CD8-positive, alpha-beta memory T cell (primary cell): Measurements from ENCODE around the gene PPP2R3A. TPM values are rescaled to one million over a fixed set of nuclear protein-coding genes. Genes with fewer than 3 reads are reported as not detected.

ENCODE experiments used
- CTCF ChIA-PET: fragments of 350-600 bp; sonication (Branson Sonifier 250); formaldehyde crosslinking; loops from one replicate; lab custom pipeline; 2021; ENCODE audit warnings: antibody characterized with exemption; lab: Charles Lee
- POLR2A ChIA-PET: fragments of 350-600 bp; sonication (Branson Sonifier 250); formaldehyde crosslinking; loops from one replicate; lab custom pipeline; 2021; ENCODE audit warnings: antibody characterized with exemption; lab: Charles Lee
- DNase-seq, 5 donors: peaks; one replicate each; pipeline versions ENCODE4 v3.0.0 to v3.0.0-alpha.2; 2020 to 2022; ENCODE audit warnings: mixed read lengths in 1 of 5
- H3K27ac ChIP-seq: one replicate; pipeline ENCODE4 v1.7.0; 2013; ENCODE audit warnings: low read depth, mild to moderate bottlenecking, low read length, moderate library complexity
- H3K27me3 ChIP-seq: 2 replicates; pipeline ENCODE4 v1.7.0; 2013; ENCODE audit warnings: low read length, mild to moderate bottlenecking; ENCODE audit not compliant: insufficient read depth, poor library complexity, severe bottlenecking
- H3K36me3 ChIP-seq: 2 replicates; pipeline ENCODE4 v1.7.0; 2013; ENCODE audit warnings: mild to moderate bottlenecking, low read length, moderate library complexity; ENCODE audit not compliant: insufficient read depth
- H3K4me1 ChIP-seq: 2 replicates; pipeline ENCODE4 v1.7.0; 2013; ENCODE audit warnings: mild to moderate bottlenecking, low read length, moderate library complexity; ENCODE audit not compliant: insufficient read depth
- H3K4me3 ChIP-seq: 2 replicates; pipeline ENCODE4 v1.7.0; 2013; ENCODE audit warnings: mild to moderate bottlenecking, low read length
- H3K9me3 ChIP-seq: 2 replicates; pipeline ENCODE4 v1.7.0; 2013; ENCODE audit warnings: mild to moderate bottlenecking, low read length
- H3K27ac Mint-ChIP-seq, 8 donors: one replicate each; pipeline ENCODE4 v1.8.0; 2020 to 2021; ENCODE audit warnings: mixed read lengths in 8 of 8, mild to moderate bottlenecking in 6 of 8, inconsistent platforms in 3 of 8, moderate library complexity in 3 of 8
- H3K27me3 Mint-ChIP-seq, 2 donors: one replicate each; pipeline ENCODE4 v1.8.0; 2020 to 2021; ENCODE audit warnings: mixed read lengths in 2 of 2, mild to moderate bottlenecking in 1 of 2, moderate library complexity in 1 of 2
- H3K36me3 Mint-ChIP-seq, 3 donors: one replicate each; pipeline ENCODE4 v1.8.0; 2020 to 2021; ENCODE audit warnings: mixed read lengths in 3 of 3, inconsistent platforms in 1 of 3, mild to moderate bottlenecking in 1 of 3
- H3K4me1 Mint-ChIP-seq, 3 donors: one replicate each; pipeline ENCODE4 v1.8.0; 2020 to 2021; ENCODE audit warnings: mixed read lengths in 3 of 3, inconsistent platforms in 1 of 3, mild to moderate bottlenecking in 1 of 3
- H3K4me3 Mint-ChIP-seq, 7 donors: one replicate each; pipeline ENCODE4 v1.8.0; 2020 to 2021; ENCODE audit warnings: mixed read lengths in 7 of 7, mild to moderate bottlenecking in 6 of 7, moderate library complexity in 4 of 7, inconsistent platforms in 2 of 7
- H3K9me3 Mint-ChIP-seq, 5 donors: one replicate each; pipeline ENCODE4 v1.8.0; 2020 to 2022; ENCODE audit warnings: mixed read lengths in 5 of 5, mild to moderate bottlenecking in 3 of 5, moderate library complexity in 2 of 5, inconsistent platforms in 1 of 5
- polyA plus RNA-seq: library from polyadenylated mRNA; unstranded; fragments of 300-500 nt; fragmentation: Illumina TruSeq; gene quantifications from one replicate; pipeline ENCODE4 v1.2.3, GENCODE V29; 2021
- total RNA-seq, 2 experiments: library from RNA; stranded (reverse); gene quantifications; one replicate each; pipeline ENCODE4 v1.2.3, GENCODE V29; 2021

The PPP2R3A gene
- total and polyA plus RNA-seq, 3 experiments from 2014 or later, result 0.04 to 0.22 (median 0.18) TPM

DNA sequence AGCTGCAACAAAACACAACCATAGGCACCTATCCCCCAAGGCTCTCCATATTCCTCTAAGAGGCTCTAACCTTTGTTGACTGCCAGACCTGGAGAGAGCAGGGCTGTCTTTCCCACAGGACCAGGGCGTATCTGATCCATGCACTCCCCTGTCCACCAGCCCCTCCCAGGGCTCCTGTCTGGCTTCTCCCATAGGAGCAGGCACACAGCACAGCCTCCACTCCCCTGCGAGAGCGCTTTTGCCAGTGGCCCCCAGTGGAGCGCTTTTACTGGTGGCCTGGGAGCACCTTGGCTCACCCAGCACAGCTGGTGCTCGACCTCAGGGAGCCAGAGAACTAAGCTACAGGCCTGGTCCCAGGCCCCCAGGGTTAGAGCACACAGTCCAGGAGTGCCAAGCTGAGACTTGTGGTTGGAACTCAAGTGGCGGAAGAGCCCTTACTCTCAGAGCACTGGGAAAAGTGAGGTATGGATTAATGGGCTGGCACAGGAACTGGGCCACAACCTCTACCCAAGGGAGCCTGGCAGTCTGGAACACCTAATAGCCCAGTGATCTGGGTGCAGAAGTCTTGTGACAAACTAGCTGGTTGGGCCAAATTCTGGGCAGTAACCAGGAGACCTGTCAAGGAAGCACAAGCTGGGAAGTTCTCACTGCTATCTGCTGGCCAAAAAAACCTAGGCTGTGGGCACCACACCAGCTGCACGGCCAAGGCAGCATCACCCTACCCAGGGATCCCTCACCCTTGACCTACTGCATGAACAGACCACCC lies 79.6 kb downstream of the PPP2R3A start:
- Histone ChIP-seq H3K36me3 (no peaks in the 10 kb centered on the region), H3K4me1 (no peaks in the 10 kb centered on the region), H3K9me3 (no peaks in the 10 kb centered on the region), H3K4me3 (no peak overlapping the region), H3K27ac (no peak overlapping the region), H3K27me3 (no peaks in the 10 kb centered on the region)
- peaks cover 6 to 26% of the 10 kb centered on the region in 2 donors for H3K27me3 Mint-ChIP-seq
- H3K4me3 Mint-ChIP-seq, result no peak overlapping the region
- ChIA-PET POLR2A (no interaction called here), CTCF (no interaction called here)
- no peak for DNase-seq
- no peak overlapping the region for H3K27ac Mint-ChIP-seq
- peaks cover 0 to 4% (median 0%) of the 10 kb centered on the region in 3 donors for H3K36me3 Mint-ChIP-seq
- H3K9me3 Mint-ChIP-seq, result no peaks in the 10 kb centered on the region
- H3K4me1 Mint-ChIP-seq, result peaks cover 0 to 6% (median 3%) of the 10 kb centered on the region in 3 donors

DNA sequence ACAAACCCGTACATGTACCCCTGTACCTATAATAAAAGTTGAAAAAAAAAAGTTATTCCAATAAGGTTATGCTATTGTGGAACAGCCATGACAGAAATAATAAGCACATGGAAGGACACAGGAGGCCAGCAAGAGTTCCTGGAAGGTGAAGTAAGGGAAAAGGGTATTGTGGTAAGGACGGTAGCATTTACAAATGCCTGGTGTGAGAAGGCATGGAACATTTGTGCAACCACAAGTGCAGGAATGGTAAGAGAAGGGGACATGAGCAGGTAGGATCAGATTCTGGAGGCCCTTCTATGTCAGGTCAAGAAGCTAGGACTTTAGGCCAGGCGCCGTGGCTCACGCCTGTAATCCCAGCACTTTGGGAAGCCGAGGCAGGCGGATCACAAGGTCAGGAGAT lies 82.5 kb downstream of the PPP2R3A start:
- Histone ChIP-seq H3K36me3 (no peaks in the 10 kb centered on the region), H3K4me3 (no peak overlapping the region), H3K27me3 (no peaks in the 10 kb centered on the region), H3K27ac (no peak overlapping the region), H3K9me3 (no peaks in the 10 kb centered on the region), H3K4me1 (no peaks in the 10 kb centered on the region)
- H3K36me3 Mint-ChIP-seq, result peaks cover 0 to 4% (median 0%) of the 10 kb centered on the region in 3 donors
- ChIA-PET POLR2A (no interaction called here), CTCF (no interaction called here)
- no peaks in the 10 kb centered on the region for H3K9me3 Mint-ChIP-seq
- no peak overlapping the region for H3K27ac Mint-ChIP-seq
- DNase-seq, result no peak
- H3K4me3 Mint-ChIP-seq, result no peak overlapping the region
- H3K4me1 Mint-ChIP-seq, result peaks cover 4 to 9% (median 6%) of the 10 kb centered on the region in 3 donors
- peaks cover 10 to 32% of the 10 kb centered on the region in 2 donors for H3K27me3 Mint-ChIP-seq

DNA sequence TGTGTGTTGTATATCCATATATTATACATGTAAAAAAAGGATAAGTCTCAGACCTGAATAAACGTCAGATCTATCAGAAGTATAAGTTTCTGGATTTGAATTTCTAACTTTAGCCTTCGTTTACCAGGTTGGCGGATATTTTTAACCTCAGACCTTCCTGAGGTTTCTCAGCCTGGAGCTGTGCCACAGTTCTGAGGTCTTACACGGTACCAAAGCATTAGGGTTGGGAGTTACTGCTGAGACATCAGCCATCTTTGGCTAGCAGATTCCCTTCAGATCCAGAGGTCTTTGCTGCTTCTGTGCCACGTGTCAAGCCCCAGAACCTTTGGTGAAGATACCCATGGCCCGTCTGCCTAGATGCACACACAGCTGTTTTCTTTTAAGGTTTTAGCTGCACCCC lies 84.7 kb downstream of the PPP2R3A start:
- peaks cover 4 to 9% (median 6%) of the 10 kb centered on the region in 3 donors for H3K4me1 Mint-ChIP-seq
- POLR2A ChIA-PET, result no interaction called here
- no peaks in the 10 kb centered on the region for H3K9me3 Mint-ChIP-seq

DNA sequence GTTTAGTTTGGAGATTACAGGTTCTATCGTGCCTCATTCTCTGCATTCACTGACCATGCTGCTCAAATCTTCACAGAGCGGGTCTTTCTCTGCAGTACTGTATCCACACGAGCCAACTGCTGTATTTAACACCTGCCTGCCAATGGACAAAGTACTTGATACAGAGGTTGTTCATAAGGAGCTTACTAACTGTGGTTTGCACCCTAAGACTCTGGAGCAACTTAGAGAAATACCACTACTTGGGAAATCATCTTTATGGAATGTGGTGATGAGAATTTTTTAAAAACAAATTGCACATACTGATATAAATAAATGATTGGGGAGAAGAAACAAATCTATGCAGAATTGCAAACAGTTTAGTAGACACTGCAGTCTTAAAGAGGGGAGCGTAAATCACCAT lies 90.0 kb downstream of the PPP2R3A start:
- no peak overlapping the region for H3K27ac ChIP-seq
- DNase-seq, result no peak
- POLR2A ChIA-PET, result no interaction called here
- no peaks in the 10 kb centered on the region for H3K36me3 ChIP-seq
- Mint-ChIP-seq H3K4me3 (no peak overlapping the region), H3K27me3 (peaks cover 14 to 64% of the 10 kb centered on the region in 2 donors), H3K9me3 (peaks cover 0 to 8% (median 4%) of the 10 kb centered on the region in 5 donors), H3K36me3 (peaks cover 0 to 12% (median 3%) of the 10 kb centered on the region in 3 donors), H3K27ac (no peak overlapping the region), H3K4me1 (peaks cover 0 to 3% (median 3%) of the 10 kb centered on the region in 3 donors)
- no peaks in the 10 kb centered on the region for H3K4me1 ChIP-seq
- no peaks in the 10 kb centered on the region for H3K9me3 ChIP-seq
- H3K27me3 ChIP-seq, result peaks cover 5% of the 10 kb centered on the region
- no peak overlapping the region for H3K4me3 ChIP-seq
- CTCF ChIA-PET, result no interaction called here

More for the DNA sequence above, 84.7 kb downstream of the PPP2R3A start:
- Mint-ChIP-seq H3K27ac (no peak overlapping the region), H3K4me3 (no peak overlapping the region), H3K27me3 (peaks cover 15 to 29% of the 10 kb centered on the region in 2 donors), H3K36me3 (no peaks in the 10 kb centered on the region)
- H3K36me3 ChIP-seq, result no peaks in the 10 kb centered on the region
- H3K9me3 ChIP-seq, result no peaks in the 10 kb centered on the region
- CTCF ChIA-PET, result no interaction called here
- no peak overlapping the region for H3K27ac ChIP-seq
- DNase-seq, result no peak
- H3K4me1 ChIP-seq, result no peaks in the 10 kb centered on the region
- no peaks in the 10 kb centered on the region for H3K27me3 ChIP-seq
- H3K4me3 ChIP-seq, result no peak overlapping the region

DNA sequence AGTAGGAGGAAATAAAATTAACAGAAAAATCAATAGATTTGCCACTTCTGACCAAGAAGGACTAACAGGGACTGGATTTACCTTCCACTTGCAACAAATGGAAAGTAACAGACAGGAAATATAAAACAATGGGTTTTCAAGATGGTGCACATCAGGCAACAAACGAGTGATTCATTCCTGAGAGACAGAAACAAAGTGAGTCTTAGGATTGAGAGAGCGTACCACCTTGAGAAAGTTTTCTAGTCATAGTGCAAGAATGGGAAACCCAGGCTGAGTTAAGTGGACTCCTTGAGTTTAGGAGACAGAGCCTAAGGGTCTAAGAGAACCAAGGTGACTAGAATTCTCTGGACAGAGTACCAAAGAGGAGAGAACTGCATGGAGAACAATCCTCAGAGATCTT lies 101.7 kb downstream of the PPP2R3A start:
- POLR2A ChIA-PET, result no interaction called here
- no peaks in the 10 kb centered on the region for H3K36me3 Mint-ChIP-seq
- CTCF ChIA-PET, result no interaction called here

DNA sequence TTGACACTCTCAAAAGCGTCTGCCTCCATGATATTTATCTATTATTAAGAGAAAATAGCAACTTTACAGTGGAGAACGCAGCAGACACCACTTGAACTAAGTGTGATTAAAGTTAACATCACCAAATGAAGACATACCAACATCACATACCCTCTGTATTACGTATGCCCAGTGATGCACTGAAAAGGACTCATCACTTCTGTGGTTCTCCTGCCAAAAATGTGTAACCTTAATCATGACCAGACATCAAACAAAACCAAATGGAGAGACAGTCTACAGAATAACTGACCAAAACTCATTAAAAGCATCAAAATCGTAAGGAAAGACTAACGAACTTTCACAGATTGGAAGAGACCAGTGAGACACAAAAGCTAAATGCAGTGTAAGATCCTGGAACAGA lies 103.2 kb downstream of the PPP2R3A start:
- Histone ChIP-seq H3K36me3 (no peaks in the 10 kb centered on the region), H3K27ac (no peak overlapping the region), H3K27me3 (no peaks in the 10 kb centered on the region), H3K4me3 (no peak overlapping the region), H3K9me3 (no peaks in the 10 kb centered on the region), H3K4me1 (no peaks in the 10 kb centered on the region)
- POLR2A ChIA-PET, result interaction anchor here (0.6 kb wide), 1 partner anchor 920 kb away, joined by 3 read pairs; no protein-coding TSS in a partner anchor
- no peak for DNase-seq
- Mint-ChIP-seq H3K4me1 (peaks cover 3 to 5% (median 4%) of the 10 kb centered on the region in 3 donors), H3K36me3 (no peaks in the 10 kb centered on the region), H3K9me3 (no peaks in the 10 kb centered on the region), H3K27me3 (peaks cover 4 to 9% of the 10 kb centered on the region in 2 donors), H3K4me3 (no peak overlapping the region), H3K27ac (no peak overlapping the region)
- CTCF ChIA-PET, result interaction anchor here (0.9 kb wide), 1 partner anchor 684 kb away, joined by 5 read pairs; the partner anchor contains the start of gene STAG1

More for the DNA sequence above, 101.7 kb downstream of the PPP2R3A start:
- no peak for DNase-seq
- no peak overlapping the region for H3K4me3 Mint-ChIP-seq
- peaks cover 3 to 5% (median 4%) of the 10 kb centered on the region in 3 donors for H3K4me1 Mint-ChIP-seq
- H3K27ac ChIP-seq, result no peak overlapping the region
- no peaks in the 10 kb centered on the region for H3K9me3 ChIP-seq
- H3K27me3 Mint-ChIP-seq, result peaks cover 4 to 6% of the 10 kb centered on the region in 2 donors
- no peak overlapping the region for H3K4me3 ChIP-seq
- H3K36me3 ChIP-seq, result no peaks in the 10 kb centered on the region
- no peak overlapping the region for H3K27ac Mint-ChIP-seq
- H3K27me3 ChIP-seq, result no peaks in the 10 kb centered on the region
- peaks cover 0 to 6% (median under 1%) of the 10 kb centered on the region in 5 donors for H3K9me3 Mint-ChIP-seq
- no peaks in the 10 kb centered on the region for H3K4me1 ChIP-seq

DNA sequence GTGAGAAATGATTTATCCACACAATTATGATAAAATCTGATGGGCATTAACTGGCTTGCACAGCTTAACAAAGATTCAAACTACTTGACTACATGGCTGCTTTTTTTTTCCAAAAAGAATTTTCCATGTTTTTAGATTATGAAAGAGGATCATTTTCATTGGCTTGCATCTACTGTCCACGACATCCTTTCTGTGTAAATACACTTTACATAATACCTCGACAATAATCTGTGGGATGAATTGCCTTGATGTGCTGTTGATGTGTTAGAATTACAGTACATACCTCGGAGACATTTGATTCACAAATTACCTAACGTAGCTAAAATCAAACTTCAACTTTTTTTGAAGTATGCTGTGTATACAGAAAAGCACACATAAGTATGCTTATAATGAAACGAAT lies 104.4 kb downstream of the PPP2R3A start:
- no peaks in the 10 kb centered on the region for H3K9me3 Mint-ChIP-seq
- Histone ChIP-seq H3K4me1 (no peaks in the 10 kb centered on the region), H3K27ac (no peak overlapping the region), H3K4me3 (no peak overlapping the region), H3K36me3 (no peaks in the 10 kb centered on the region), H3K9me3 (no peaks in the 10 kb centered on the region), H3K27me3 (no peaks in the 10 kb centered on the region)
- no peak overlapping the region for H3K4me3 Mint-ChIP-seq
- DNase-seq, result no peak
- H3K36me3 Mint-ChIP-seq, result no peaks in the 10 kb centered on the region
- H3K27me3 Mint-ChIP-seq, result peaks cover 4 to 13% of the 10 kb centered on the region in 2 donors
- peaks cover 3 to 5% (median 4%) of the 10 kb centered on the region in 3 donors for H3K4me1 Mint-ChIP-seq
- ChIA-PET CTCF (interaction anchor here (1.3 to 3.1 kb wide), 3 partner anchors 683 to 964 kb away, joined by 4 to 12 read pairs (median 11); partner anchors contain the start of gene STAG1), POLR2A (interaction anchor here (0.7 kb wide), 1 partner anchor 683 kb away, joined by 4 read pairs; the partner anchor contains the start of gene STAG1)
- H3K27ac Mint-ChIP-seq, result no peak overlapping the region

DNA sequence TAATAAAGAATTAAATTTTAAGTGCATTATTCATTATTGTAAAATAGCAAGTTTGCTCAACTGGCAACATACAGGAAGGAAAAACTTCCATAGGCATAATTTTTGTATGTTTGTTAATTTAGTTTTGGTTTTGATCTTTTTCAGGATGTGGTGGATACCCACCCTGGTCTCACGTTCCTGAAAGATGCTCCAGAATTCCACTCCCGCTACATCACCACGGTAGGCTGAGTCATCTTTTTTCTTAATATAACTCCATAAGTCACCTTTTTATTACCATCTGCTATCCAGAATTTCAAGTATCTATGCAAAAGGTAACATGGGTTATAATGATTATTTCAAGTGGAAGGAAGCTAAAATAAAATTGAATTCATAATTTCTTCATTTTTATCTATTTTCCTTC lies 104.8 kb downstream of the PPP2R3A start:
- POLR2A ChIA-PET, result interaction anchor here (0.7 kb wide), 1 partner anchor 682 kb away, joined by 4 read pairs; the partner anchor contains the start of gene STAG1
- Mint-ChIP-seq H3K4me3 (no peak overlapping the region), H3K36me3 (no peaks in the 10 kb centered on the region), H3K4me1 (peaks cover 3 to 5% (median 4%) of the 10 kb centered on the region in 3 donors), H3K27ac (no peak overlapping the region), H3K27me3 (peaks cover 4 to 13% of the 10 kb centered on the region in 2 donors), H3K9me3 (no peaks in the 10 kb centered on the region)
- Histone ChIP-seq H3K27me3 (no peaks in the 10 kb centered on the region), H3K4me3 (no peak overlapping the region), H3K4me1 (no peaks in the 10 kb centered on the region), H3K27ac (no peak overlapping the region), H3K9me3 (no peaks in the 10 kb centered on the region), H3K36me3 (no peaks in the 10 kb centered on the region)
- CTCF ChIA-PET, result interaction anchor here (1.3 to 3.1 kb wide), 3 partner anchors 682 to 964 kb away, joined by 4 to 12 read pairs (median 11); partner anchors contain the start of gene STAG1
- no peak for DNase-seq
